GM12864 (cell line): ENCODE data around the gene TTYH3.
"Not testable (repeated sequence)": the region's sequence is repeated elsewhere in the genome, so short reads cannot be mapped to it uniquely, and the experiment has no call there.

Experiments used
- DNase-seq: peaks from one replicate; pipeline ENCODE4 v3.0.0-alpha.2; 2011; ENCODE audit warnings: low read depth
- H3K4me3 ChIP-seq: 2 replicates; pipeline ENCODE4 v1.5.1; 2011; ENCODE audit warnings: mild to moderate bottlenecking, low read depth, low read length, control low read depth
- CTCF ChIP-seq: IDR thresholded peaks from 2 replicates; pipeline ENCODE4 v1.5.1; 2011; ENCODE audit warnings: low read depth, mild to moderate bottlenecking, moderate library complexity, low read length, control low read depth, inconsistent platforms; ENCODE audit errors: missing control alignments

The TTYH3 gene

DNA sequence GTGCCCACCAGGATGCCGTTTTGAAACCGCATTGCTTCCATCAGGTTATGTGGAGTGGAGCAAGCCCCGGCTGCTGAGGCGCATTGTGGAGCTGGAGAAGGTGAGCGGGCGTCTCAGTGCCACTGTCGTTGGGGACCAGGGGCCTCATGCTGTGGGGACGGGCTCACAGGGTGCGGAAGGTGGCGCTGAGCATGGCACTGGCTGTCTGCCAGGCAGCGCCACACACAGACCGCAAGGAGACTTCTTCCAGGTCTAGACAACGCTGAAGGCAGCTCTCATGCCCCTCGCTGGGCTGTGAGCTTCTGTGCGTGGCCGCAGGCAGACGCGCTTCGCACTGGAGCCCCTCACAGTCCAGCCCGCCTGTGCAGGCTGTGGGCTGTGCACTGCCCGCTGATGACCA is 44.0 kb upstream of the TTYH3 start:
- no peak for TF ChIP-seq CTCF
- no peak overlapping the region for H3K4me3 ChIP-seq
- DNase-seq, result no peak

GRCh38 chr7:2589341-2589740 is 42.4 kb upstream of the TTYH3 start:
- DNase-seq, result no peak
- H3K4me3 ChIP-seq, result no peak overlapping the region
- no peak for TF ChIP-seq CTCF

DNA sequence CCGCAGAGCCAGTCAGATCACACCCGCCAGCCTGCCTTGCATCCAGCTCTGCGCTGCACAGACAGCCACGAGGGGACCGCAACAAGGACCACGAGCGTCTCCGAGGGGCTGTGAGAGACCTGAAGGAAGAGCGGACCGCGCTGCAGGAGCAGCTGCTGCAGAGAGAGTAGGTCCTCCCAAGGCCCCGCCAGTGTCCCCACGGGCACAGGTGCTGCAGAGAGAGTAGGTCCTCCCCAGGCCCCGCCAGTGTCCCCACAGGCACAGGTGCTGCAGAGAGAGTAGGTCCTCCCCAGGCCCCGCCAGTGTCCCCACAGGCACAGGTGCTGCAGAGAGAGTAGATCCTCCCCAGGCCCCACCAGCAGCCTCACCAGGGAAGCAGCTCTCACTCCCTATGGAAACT is 41.8 kb upstream of the TTYH3 start:
- H3K4me3 ChIP-seq, DNase-seq: not testable (repeated sequence)

GRCh38 chr7:2592375-2592865 is 39.4 kb upstream of the TTYH3 start:
- no peak overlapping the region for H3K4me3 ChIP-seq
- DNase-seq, result no peak
- no peak for TF ChIP-seq CTCF

- no peak overlapping the region for H3K4me3 ChIP-seq
- TF ChIP-seq CTCF, result no peak
- no peak for DNase-seq
Measured at GRCh38 chr7:2593036-2593727, 38.6 kb upstream of the TTYH3 start.

GRCh38 chr7:2594599-2594998 is 37.2 kb upstream of the TTYH3 start:
- no peak overlapping the region for H3K4me3 ChIP-seq
- no peak for TF ChIP-seq CTCF
- no peak for DNase-seq

- TF ChIP-seq CTCF, result no peak
- DNase-seq, result no peak
- H3K4me3 ChIP-seq, result no peak overlapping the region
Measured at GRCh38 chr7:2595258-2595860, 36.4 kb upstream of the TTYH3 start.
